GM19035 (cell line): Measurements from ENCODE around the gene MX1.
A peak's percentile ranks its signal among the peaks of the same experiment; 100 is the strongest.

Source experiments
- ATAC-seq: cut with Tn5 transposase; IDR thresholded peaks from one replicate; pipeline ENCODE4 v1.9.1; 2021; ENCODE audit not compliant: unreplicated experiment

Gene MX1, protein sequence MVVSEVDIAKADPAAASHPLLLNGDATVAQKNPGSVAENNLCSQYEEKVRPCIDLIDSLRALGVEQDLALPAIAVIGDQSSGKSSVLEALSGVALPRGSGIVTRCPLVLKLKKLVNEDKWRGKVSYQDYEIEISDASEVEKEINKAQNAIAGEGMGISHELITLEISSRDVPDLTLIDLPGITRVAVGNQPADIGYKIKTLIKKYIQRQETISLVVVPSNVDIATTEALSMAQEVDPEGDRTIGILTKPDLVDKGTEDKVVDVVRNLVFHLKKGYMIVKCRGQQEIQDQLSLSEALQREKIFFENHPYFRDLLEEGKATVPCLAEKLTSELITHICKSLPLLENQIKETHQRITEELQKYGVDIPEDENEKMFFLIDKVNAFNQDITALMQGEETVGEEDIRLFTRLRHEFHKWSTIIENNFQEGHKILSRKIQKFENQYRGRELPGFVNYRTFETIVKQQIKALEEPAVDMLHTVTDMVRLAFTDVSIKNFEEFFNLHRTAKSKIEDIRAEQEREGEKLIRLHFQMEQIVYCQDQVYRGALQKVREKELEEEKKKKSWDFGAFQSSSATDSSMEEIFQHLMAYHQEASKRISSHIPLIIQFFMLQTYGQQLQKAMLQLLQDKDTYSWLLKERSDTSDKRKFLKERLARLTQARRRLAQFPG

GRCh38 chr21:41425954-41426675 lies at the start of gene MX1:
TSS of gene MX1 (plus strand) at chr21:41426239. CDS start at chr21:41432071, 5,832 bp downstream.
- ATAC-seq, result peak; percentile 90

DNA sequence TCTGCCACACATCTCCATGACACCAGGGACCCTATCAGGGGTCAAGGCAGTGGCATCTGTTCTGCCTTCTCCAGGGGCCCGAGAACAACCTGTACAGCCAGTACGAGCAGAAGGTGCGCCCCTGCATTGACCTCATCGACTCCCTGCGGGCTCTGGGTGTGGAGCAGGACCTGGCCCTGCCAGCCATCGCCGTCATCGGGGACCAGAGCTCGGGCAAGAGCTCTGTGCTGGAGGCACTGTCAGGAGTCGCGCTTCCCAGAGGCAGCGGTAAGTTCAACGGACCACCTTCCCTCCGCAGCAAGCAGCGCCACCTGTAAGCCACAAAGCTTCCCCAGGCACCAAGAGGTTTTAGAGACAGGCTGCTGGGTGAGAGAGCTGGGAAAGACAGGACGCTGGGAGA lies 48.3 kb upstream of the MX1 start:
- no peak for ATAC-seq

DNA sequence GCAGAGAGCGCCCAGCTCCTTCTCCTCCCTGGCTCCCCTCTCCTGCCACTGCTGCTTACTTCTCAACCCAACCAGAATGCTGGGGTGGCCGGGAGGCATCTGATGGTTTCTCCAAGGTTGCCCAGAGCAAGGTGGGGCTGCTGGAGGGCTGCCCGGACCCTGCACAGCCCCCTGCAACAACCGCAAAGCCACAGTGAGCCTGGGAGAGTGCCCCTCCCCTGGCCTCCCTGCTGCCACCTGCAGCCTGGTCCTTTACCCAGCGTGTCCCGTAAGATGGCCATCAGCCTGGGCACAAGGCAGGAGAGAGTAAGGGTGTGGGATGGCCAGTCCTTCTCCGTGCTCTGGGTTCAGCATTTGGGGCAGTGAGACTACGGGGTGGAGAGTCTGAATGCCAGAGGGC lies 47.2 kb upstream of the MX1 start:
- no peak for ATAC-seq

GRCh38 chr21:41379901-41380300 lies 46.1 kb upstream of the MX1 start:
- no peak for ATAC-seq

DNA sequence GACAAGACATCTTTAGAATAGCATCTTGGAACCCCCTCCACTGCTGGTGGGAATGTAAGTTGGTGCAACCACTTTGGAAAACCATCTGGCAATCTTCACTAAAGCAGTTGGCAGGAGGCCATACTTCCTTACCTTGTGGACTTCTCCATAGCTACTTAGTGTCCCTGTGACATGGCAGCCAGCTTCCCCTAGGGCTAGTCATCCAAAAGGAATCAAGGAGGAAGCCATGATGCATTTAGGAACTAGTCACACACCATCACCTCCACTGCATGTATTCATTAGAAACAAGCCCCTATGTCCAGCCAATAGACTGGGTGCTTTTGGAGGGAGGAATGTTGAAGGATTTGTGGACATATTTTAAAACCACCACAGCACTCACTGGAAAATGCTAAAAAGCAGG lies 44.3 kb upstream of the MX1 start:
- ATAC-seq, result no peak

- ATAC-seq, result no peak
Observed at GRCh38 chr21:41387042-41387819, 38.8 kb upstream of the MX1 start.

DNA sequence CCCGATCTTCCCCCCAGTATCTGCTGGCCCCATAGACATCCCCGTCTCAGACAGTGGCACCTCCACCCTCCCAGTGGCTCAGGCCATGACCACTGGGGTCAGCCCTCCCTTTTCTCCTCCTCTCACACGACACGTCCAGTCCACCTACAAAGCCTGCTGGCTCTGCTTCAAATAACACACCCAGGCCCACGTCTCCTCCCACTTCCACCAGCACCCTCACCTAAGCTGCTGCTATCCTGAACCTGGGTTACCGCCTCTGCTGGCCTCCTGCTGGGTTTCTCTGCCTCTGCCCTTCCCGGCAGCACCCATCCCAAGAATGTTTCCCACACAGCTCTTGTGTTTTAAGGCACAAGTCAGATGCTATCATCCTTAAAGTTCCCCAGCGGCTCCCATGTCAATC lies 38.2 kb upstream of the MX1 start:
- no peak for ATAC-seq

- ATAC-seq, result no peak
Observed at GRCh38 chr21:41388259-41388658, 37.8 kb upstream of the MX1 start.

DNA sequence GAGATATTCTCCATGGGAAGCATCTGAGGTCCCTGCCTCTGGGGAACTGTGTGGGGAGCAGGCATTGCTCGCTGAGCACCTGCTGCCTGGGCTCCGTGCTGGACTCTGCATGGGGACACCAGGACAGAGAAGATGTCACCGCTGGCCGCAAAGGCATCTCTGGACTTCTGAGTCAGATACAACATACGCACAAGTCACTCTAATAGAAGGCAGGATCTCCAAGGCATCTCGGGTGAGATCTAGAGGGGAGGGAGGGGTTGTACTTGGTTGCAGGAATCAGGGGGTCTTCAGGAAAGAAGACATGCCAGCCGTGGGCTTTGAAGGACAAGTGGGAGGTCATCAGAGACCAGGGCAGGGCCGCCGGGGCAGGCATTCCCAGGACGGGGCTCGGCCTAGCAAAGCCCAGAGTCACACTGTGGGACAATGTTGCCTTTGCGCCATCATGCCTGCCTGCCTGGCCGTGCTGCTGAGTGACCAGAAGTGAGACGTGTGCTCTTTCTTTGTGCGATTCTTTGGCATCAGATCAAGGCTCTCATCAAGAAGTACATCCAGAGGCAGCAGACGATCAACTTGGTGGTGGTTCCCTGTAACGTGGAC lies 35.9 kb upstream of the MX1 start:
- ATAC-seq, result no peak

DNA sequence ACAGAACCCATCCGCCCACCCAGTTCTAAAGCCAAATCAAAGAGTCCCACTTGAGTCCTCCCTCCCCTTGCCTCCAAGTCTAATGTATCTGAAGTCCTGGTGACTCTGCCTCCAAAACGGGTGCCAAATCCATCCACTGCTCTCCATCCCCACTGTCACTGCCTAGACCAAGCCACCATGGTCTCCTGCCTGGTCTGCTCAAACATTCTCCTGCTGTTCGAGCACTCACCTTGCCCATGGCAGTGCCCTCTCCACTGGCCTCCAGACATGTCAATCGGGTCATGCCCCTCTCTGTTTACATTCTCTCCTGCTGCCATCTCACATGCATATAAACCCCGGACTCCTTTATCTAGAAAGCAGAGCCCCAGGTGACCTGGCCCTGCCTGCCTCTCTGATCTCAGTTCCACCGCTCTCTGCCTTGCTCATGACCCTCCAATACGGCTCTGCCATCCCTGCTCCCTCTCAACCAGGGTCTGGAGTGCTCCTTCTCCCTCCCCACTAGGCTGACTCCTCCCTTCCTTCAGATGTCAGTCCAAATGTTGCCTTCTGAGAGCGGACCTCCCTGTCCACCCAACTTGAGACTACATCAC lies 32.1 kb upstream of the MX1 start:
- ATAC-seq, result no peak

- no peak for ATAC-seq
Observed at GRCh38 chr21:41396558-41397075, 29.4 kb upstream of the MX1 start.

DNA sequence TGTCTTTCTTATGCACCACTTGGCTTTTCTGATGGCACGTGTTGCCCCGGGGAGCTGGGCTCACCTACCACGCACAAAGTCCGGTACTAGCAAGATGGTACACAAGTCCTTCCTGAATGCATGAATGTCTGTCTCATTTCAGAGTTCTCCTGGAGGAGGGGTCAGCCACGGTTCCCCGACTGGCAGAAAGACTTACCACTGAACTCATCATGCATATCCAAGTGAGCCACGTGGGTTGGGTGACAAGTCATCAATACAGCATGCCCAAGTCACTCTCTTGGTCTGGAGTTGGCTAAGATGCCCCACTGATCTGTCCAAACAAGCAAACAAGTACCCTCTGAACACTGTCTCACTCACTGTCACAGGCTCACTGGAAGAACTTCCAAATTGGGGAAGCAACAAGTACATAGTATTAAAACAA lies 28.6 kb upstream of the MX1 start:
- no peak for ATAC-seq

GRCh38 chr21:41398251-41398650 lies 27.8 kb upstream of the MX1 start:
- no peak for ATAC-seq

DNA sequence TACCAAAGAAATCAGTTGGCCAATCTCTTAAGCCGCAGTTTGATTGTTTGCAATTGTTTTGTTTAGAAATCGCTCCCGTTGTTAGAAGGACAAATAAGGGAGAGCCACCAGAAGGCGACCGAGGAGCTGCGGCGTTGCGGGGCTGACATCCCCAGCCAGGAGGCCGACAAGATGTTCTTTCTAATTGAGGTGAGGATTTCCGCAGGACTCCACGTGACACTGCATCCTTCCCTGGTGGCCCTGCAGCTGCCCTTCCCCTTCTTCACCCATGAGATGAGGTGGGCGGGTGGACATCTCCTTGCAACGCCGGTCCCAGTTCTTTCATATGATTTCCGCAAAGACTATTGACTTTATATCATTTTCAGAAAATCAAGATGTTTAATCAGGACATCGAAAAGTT lies 27.2 kb upstream of the MX1 start:
- no peak for ATAC-seq

- ATAC-seq, result no peak
Observed at GRCh38 chr21:41399246-41399800, 26.7 kb upstream of the MX1 start.

- no peak for ATAC-seq
Observed at GRCh38 chr21:41402231-41402630, 23.8 kb upstream of the MX1 start.

- no peak for ATAC-seq
Observed at GRCh38 chr21:41402796-41403195, 23.2 kb upstream of the MX1 start.

- ATAC-seq, result no peak
Observed at GRCh38 chr21:41403331-41403730, 22.7 kb upstream of the MX1 start.

- ATAC-seq, result no peak
Observed at GRCh38 chr21:41403966-41404365, 22.1 kb upstream of the MX1 start.

GRCh38 chr21:41405321-41405720 lies 20.7 kb upstream of the MX1 start:
- no peak for ATAC-seq
